ENCODE measurements around the gene EXO1. TPM values are rescaled to one million over a fixed set of nuclear protein-coding genes. Genes with fewer than 3 reads are reported as not detected.

Gene EXO1
- total RNA-seq, 2 donors from 2014 or later = 0.29 TPM; not detected in 1

GRCh38 chr1:241870336-241870735 is 22.3 kb downstream of the EXO1 start:
- DNase-seq (ENCODE audit: low spot score) = no peak
- intact Hi-C loops (cut with DNase I) = no loop called here

- intact Hi-C loops (cut with DNase I) = no loop called here
- DNase-seq (ENCODE audit: low spot score) = no peak
Measured at GRCh38 chr1:241870746-241871430, 22.9 kb downstream of the EXO1 start.

GRCh38 chr1:241881440-241881839 is 33.4 kb downstream of the EXO1 start:
- DNase-seq (ENCODE audit: low spot score) = no peak
- intact Hi-C loops (cut with DNase I) = no loop called here

- intact Hi-C loops (cut with DNase I) = no loop called here
- DNase-seq (ENCODE audit: low spot score) = no peak
Measured at GRCh38 chr1:241883159-241883558, 35.2 kb downstream of the EXO1 start.

- no peak for DNase-seq (ENCODE audit: low spot score)
Measured at GRCh38 chr1:241888232-241888631, 40.2 kb downstream of the EXO1 start.

GRCh38 chr1:241891296-241891695 is 43.3 kb downstream of the EXO1 start:
- DNase-seq (ENCODE audit: low spot score) = no peak
- intact Hi-C loops (cut with DNase I) = loop anchor here (5.0 to 10.0 kb wide), 2 partner anchors 104 to 344 kb away; partner anchors contain the start of gene MAP1LC3C (in 1 of the 2)

More at GRCh38 chr1:241888232-241888631, 40.2 kb downstream of the EXO1 start:
- intact Hi-C loops (cut with DNase I) = no loop called here

- intact Hi-C loops (cut with DNase I) = loop anchor here (5.0 to 10.0 kb wide), 2 partner anchors 101 to 347 kb away; partner anchors contain the start of gene MAP1LC3C (in 1 of the 2)
- DNase-seq (ENCODE audit: low spot score) = no peak
Measured at GRCh38 chr1:241894016-241894415, 46.0 kb downstream of the EXO1 start.

- intact Hi-C loops (cut with DNase I) = loop anchor here in 1 of 2 donors (10.0 kb wide), 1 partner anchor 100 kb away; the partner anchor contains the start of gene MAP1LC3C
- DNase-seq (ENCODE audit: low spot score) = no peak
Measured at GRCh38 chr1:241895013-241895412, 47.0 kb downstream of the EXO1 start.

GRCh38 chr1:241896670-241896962 is 48.6 kb downstream of the EXO1 start:
- intact Hi-C loops (cut with DNase I) = loop anchor here in 1 of 2 donors (10.0 kb wide), 1 partner anchor 98 kb away; the partner anchor contains the start of gene MAP1LC3C

GRCh38 chr1:241899210-241899609 is 51.2 kb downstream of the EXO1 start:
- intact Hi-C loops (cut with DNase I) = loop anchor here in 1 of 2 donors (10.0 kb wide), 1 partner anchor 96 kb away; the partner anchor contains the start of gene MAP1LC3C
- DNase-seq (ENCODE audit: low spot score) = no peak

More at GRCh38 chr1:241896670-241896962, 48.6 kb downstream of the EXO1 start:
- DNase-seq (ENCODE audit: low spot score) = no peak

GRCh38 chr1:241900381-241900780 is 52.4 kb downstream of the EXO1 start:
- no peak for DNase-seq (ENCODE audit: low spot score)
- intact Hi-C loops (cut with DNase I) = no loop called here

GRCh38 chr1:241902391-241903065 is 54.5 kb downstream of the EXO1 start:
- intact Hi-C loops (cut with DNase I) = no loop called here
- DNase-seq (ENCODE audit: low spot score) = no peak

GRCh38 chr1:241916196-241916595 is 68.2 kb downstream of the EXO1 start:
- intact Hi-C loops (cut with DNase I) = no loop called here
- no peak for DNase-seq (ENCODE audit: low spot score)

- no peak for DNase-seq (ENCODE audit: low spot score)
- intact Hi-C loops (cut with DNase I) = no loop called here
Measured at GRCh38 chr1:241917487-241917886, 69.5 kb downstream of the EXO1 start.

GRCh38 chr1:241918879-241919278 is 70.9 kb downstream of the EXO1 start:
- intact Hi-C loops (cut with DNase I) = no loop called here
- DNase-seq (ENCODE audit: low spot score) = no peak

GRCh38 chr1:241924080-241924808 is 76.2 kb downstream of the EXO1 start:
- peak; percentile 4 for DNase-seq (ENCODE audit: low spot score)

GRCh38 chr1:241926141-241926540 is 78.1 kb downstream of the EXO1 start:
- intact Hi-C loops (cut with DNase I) = no loop called here
- DNase-seq (ENCODE audit: low spot score) = peak; percentile 5

More at GRCh38 chr1:241924080-241924808, 76.2 kb downstream of the EXO1 start:
- intact Hi-C loops (cut with DNase I) = no loop called here

- no peak for DNase-seq (ENCODE audit: low spot score)
- intact Hi-C loops (cut with DNase I) = no loop called here
Measured at GRCh38 chr1:241927321-241927720, 79.3 kb downstream of the EXO1 start.

- intact Hi-C loops (cut with DNase I) = no loop called here
- DNase-seq (ENCODE audit: low spot score) = peak; percentile 59
Measured at GRCh38 chr1:241932845-241933244, 84.8 kb downstream of the EXO1 start.
